Left lung (tissue), 10 donors: Measurements from ENCODE around the gene CREB3L2. TPM values are rescaled to one million over a fixed set of nuclear protein-coding genes. Genes with fewer than 3 reads are reported as not detected.

Experiments used
- ATAC-seq: fragments of 200-7000 bp; cut with Tn5 transposase; one replicate; pipeline ENCODE4 v1.9.1; 2020; ENCODE audit warnings: moderate library complexity
- DNase-seq, 4 donors: peaks; one replicate each; pipeline ENCODE4 v3.0.0-alpha.2; 2013 to 2020
- H3K27ac ChIP-seq, 2 donors: fragments of 200-600 bp; sonication (generic) in 1 of 2; one replicate each; pipeline versions ENCODE4 v1.5.0 to v1.8.0; 2020 to 2021
- H3K27me3 ChIP-seq, 2 donors: fragments of 200-600 bp; sonication (generic) in 1 of 2; one replicate each; pipeline versions ENCODE4 v1.5.0 to v1.8.0; 2020 to 2021
- H3K36me3 ChIP-seq, 2 donors: fragments of 200-600 bp; sonication (generic) in 1 of 2; one replicate each; pipeline versions ENCODE4 v1.5.0 to v1.8.0; 2020 to 2021
- H3K4me1 ChIP-seq, 2 donors: fragments of 200-600 bp; one replicate each; pipeline ENCODE4 v1.8.0; 2021
- H3K4me3 ChIP-seq, 2 donors: fragments of 200-600 bp; sonication (generic) in 1 of 2; one replicate each; pipeline versions ENCODE4 v1.5.0 to v1.8.0; 2020 to 2021; ENCODE audit warnings: mild to moderate bottlenecking in 1 of 2
- H3K9me3 ChIP-seq, 2 donors: fragments of 200-600 bp; sonication (generic) in 1 of 2; one replicate each; pipeline versions ENCODE4 v1.5.0 to v1.8.0; 2020 to 2021
- intact Hi-C, 2 donors: fragments of 100-400 bp; cut with DNase I; formaldehyde crosslinking; loops; one replicate each; pipeline versions ENCODE4 v1.11.2 to v1.14.2; 2022
- polyA plus RNA-seq, 6 donors: library from polyadenylated mRNA; unstranded; fragments of 120-200 nt; gene quantifications; one replicate each; pipeline ENCODE4 v1.2.1, GENCODE V29; 2013; ENCODE audit not compliant: insufficient read length in 6 of 6
- total RNA-seq, 2 donors: library from RNA; stranded (reverse); fragmentation: NEBNext Ultra II Directional; extraction: Animal tissue kit (Norgen Biotek cat#: 25700); gene quantifications; one replicate each; pipeline ENCODE4 v1.2.1, GENCODE V29; 2021
- TF ChIP-seq, protein P1 (sequence below), 2 donors: fragments of 200-600 bp; sonication (generic) in 1 of 2; IDR thresholded peaks; one replicate each; pipeline versions ENCODE4 v1.5.0 to v1.8.0; 2021; ENCODE audit warnings: antibody characterized with exemption in 2 of 2
- donor health status: DM: no; HTN: yes; CAD: no.
- donor health status: DM: no; HTN: no; CAD: no.

CREB3L2 gene
- total and polyA plus RNA-seq, 8 donors, result 49.9 to 62.7 (median 58.9) TPM

DNA sequence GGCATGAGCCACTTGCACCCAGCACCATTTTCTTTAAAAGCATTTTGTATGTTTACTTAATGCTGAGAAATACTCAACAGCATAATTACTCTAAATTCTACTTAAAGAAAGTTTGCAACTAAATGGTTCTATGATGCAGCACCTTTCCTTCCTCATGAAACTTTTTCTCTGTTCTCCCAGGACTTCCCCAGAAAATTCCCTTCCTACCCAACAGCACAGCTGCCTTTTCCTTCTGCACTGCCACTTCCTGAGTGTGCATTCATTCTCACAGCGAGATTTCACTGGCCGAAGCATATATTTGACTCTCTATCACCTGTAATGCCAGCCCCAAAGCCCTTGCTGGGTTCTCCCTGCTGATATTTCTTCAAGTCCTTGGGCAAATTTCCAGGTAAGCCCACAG lies 113.6 kb downstream of the CREB3L2 start:
- no peak overlapping the region for H3K27ac ChIP-seq
- no peaks in the 10 kb centered on the region for H3K27me3 ChIP-seq
- H3K9me3 ChIP-seq, result no peaks in the 10 kb centered on the region
- H3K36me3 ChIP-seq, result peaks cover 0 to 59% of the 10 kb centered on the region in 2 donors
- DNase-seq (no peak), ATAC-seq (no peak)
- H3K4me1 ChIP-seq, result peaks cover 0 to 7% of the 10 kb centered on the region in 2 donors
- intact Hi-C loops, result no loop called here
- no peak overlapping the region for H3K4me3 ChIP-seq
- TF ChIP-seq, protein P1, sequence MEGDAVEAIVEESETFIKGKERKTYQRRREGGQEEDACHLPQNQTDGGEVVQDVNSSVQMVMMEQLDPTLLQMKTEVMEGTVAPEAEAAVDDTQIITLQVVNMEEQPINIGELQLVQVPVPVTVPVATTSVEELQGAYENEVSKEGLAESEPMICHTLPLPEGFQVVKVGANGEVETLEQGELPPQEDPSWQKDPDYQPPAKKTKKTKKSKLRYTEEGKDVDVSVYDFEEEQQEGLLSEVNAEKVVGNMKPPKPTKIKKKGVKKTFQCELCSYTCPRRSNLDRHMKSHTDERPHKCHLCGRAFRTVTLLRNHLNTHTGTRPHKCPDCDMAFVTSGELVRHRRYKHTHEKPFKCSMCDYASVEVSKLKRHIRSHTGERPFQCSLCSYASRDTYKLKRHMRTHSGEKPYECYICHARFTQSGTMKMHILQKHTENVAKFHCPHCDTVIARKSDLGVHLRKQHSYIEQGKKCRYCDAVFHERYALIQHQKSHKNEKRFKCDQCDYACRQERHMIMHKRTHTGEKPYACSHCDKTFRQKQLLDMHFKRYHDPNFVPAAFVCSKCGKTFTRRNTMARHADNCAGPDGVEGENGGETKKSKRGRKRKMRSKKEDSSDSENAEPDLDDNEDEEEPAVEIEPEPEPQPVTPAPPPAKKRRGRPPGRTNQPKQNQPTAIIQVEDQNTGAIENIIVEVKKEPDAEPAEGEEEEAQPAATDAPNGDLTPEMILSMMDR (IDR thresholded peaks at IDR 0.05), result no peak

DNA sequence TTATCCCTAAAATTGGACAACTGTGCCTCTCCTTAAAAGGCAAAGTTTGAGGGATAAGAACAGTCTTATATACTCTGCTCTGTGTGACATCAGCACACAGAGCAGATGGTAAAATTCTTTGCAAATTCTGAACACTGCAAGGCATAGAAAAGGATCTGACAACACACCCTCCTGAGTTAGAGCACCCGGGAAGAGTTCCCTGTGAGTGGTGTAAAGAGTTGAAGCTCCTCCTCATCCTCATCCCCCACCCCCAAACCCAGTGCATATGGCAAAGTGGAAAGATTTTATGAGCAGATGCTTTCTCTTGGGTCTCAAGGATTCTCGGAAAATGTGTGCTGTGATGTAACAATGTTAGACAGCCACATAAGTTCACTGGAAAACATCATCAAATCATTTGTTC lies 115.1 kb downstream of the CREB3L2 start:
- no peak for DNase-seq
- peaks cover 0 to 7% of the 10 kb centered on the region in 2 donors for H3K4me1 ChIP-seq
- no peak overlapping the region for H3K4me3 ChIP-seq
- H3K9me3 ChIP-seq, result no peaks in the 10 kb centered on the region
- ATAC-seq, result no peak
- no peak overlapping the region for H3K27ac ChIP-seq
- intact Hi-C loops, result no loop called here
- TF ChIP-seq, protein P1 (IDR thresholded peaks at IDR 0.05), result no peak
- H3K36me3 ChIP-seq, result peaks cover 0 to 66% of the 10 kb centered on the region in 2 donors
- H3K27me3 ChIP-seq, result no peaks in the 10 kb centered on the region

DNA sequence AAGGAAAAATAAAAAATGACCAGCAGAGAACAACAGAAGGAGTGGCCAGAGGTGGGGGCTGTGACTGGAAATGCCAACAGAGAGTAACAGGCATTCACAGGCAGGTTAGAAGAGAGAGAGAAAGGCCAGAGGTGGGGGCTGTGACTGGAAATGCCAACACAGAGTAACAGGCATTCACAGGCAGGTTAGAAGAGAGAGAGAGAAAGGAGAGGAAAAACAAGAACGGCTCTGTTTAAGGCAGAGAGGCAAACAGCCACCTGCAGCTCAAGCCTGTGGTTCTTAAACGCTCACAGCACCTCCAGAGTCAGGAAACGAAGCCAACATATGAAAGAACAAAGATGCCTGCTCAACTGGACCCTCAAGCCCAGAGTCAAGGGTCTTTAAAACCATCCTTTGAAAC lies 115.6 kb downstream of the CREB3L2 start:
- no peaks in the 10 kb centered on the region for H3K27me3 ChIP-seq
- ATAC-seq (no peak), DNase-seq (no peak)
- no peaks in the 10 kb centered on the region for H3K9me3 ChIP-seq
- H3K36me3 ChIP-seq, result peaks cover 0 to 66% of the 10 kb centered on the region in 2 donors
- TF ChIP-seq, protein P1 (IDR thresholded peaks at IDR 0.05), result no peak
- H3K4me1 ChIP-seq, result peaks cover 0 to 7% of the 10 kb centered on the region in 2 donors
- no peak overlapping the region for H3K4me3 ChIP-seq
- no peak overlapping the region for H3K27ac ChIP-seq
- intact Hi-C loops, result no loop called here

DNA sequence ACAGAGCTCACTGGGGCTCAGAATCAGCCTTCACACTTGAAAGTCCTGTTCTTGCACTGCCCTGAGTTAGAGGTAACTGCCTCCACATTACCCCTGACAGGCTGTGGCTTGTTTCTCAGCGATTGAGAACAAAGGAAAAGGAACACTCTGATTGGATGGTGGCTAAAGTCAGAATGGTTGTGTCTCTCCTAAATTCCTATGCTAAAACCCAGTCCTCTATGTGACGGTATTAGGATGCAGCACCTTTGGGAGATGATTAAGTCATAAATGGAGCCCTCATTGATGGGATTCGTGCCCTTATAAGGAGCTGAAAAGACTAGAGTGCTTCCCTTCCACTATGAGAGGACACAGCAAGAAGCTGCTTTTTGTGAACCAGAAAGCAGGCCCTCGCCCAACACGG lies 116.2 kb downstream of the CREB3L2 start:
- Histone ChIP-seq H3K4me3 (no peak overlapping the region), H3K27me3 (no peaks in the 10 kb centered on the region), H3K4me1 (peaks cover 0 to 7% of the 10 kb centered on the region in 2 donors), H3K36me3 (peaks cover 0 to 69% of the 10 kb centered on the region in 2 donors), H3K9me3 (no peaks in the 10 kb centered on the region), H3K27ac (no peak overlapping the region)
- TF ChIP-seq, protein P1 (IDR thresholded peaks at IDR 0.05), result no peak
- intact Hi-C loops, result no loop called here
- ATAC-seq (no peak), DNase-seq (no peak)

DNA sequence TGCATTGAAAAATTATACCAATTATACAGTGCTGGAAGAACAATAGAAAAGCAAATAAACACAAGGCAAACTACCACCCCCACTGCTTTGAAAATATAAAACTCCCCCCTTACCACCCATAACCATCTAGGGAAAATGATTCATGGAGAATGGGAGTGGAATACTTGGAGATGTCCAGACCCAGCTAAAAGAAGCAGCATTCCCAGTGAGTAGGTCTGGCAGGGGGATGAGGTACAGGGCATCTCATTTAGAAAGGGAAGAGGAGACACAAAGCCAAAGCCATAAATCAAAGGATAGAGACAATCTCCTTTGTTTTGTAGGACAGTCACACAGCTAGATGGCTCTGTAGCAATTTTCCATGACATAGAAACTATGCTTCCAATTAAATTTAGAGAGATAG lies 119.1 kb downstream of the CREB3L2 start:
- H3K4me3 ChIP-seq, result no peak overlapping the region
- H3K27ac ChIP-seq, result no peak overlapping the region
- no peaks in the 10 kb centered on the region for H3K27me3 ChIP-seq
- intact Hi-C loops, result no loop called here
- no peaks in the 10 kb centered on the region for H3K9me3 ChIP-seq
- ATAC-seq, result no peak
- DNase-seq, result no peak
- H3K4me1 ChIP-seq, result peaks cover 0 to 9% of the 10 kb centered on the region in 2 donors
- TF ChIP-seq, protein P1 (IDR thresholded peaks at IDR 0.05), result no peak
- peaks cover 0 to 93% of the 10 kb centered on the region in 2 donors for H3K36me3 ChIP-seq
